GM18951 (cell line): ENCODE results near the gene PCSK1.

Experiments used
- POLR2A ChIP-seq: IDR thresholded peaks from 4 replicates; pipeline ENCODE4 v1.6.1; 2011; ENCODE audit warnings: mild to moderate bottlenecking; ENCODE audit not compliant: insufficient read length, insufficient read depth; ENCODE audit errors: extremely low read depth
- in situ Hi-C: fragments of 300-500 bp; cut with MboI; formaldehyde crosslinking; loops from one replicate; pipeline ENCODE4 v1.12.0; 2022; ENCODE audit warnings: low sequenced_read_pairs, mixed read lengths, inconsistent platforms; ENCODE audit not compliant: unreplicated experiment

Gene PCSK1

DNA sequence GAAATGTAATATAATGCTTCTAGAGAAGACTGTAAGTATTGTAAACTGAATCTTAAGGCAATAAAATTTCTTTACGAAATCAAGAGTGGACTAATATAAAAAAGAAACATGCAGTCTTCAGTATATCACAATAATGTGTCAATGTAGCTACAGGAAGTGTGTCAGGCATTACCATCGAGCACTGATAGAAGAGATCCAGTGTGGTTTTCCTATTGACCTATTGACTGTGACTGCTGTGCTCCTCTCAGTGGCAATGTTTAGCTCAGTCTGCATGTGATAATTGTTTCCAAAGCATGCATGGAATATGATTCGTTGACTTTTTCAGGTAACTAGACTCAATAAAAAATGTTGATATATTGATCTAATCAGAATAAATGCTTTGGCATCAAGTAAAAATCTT, 20.3 kb upstream of the PCSK1 start:
- no peak for TF ChIP-seq POLR2A
- in situ Hi-C loops: no loop called here

DNA sequence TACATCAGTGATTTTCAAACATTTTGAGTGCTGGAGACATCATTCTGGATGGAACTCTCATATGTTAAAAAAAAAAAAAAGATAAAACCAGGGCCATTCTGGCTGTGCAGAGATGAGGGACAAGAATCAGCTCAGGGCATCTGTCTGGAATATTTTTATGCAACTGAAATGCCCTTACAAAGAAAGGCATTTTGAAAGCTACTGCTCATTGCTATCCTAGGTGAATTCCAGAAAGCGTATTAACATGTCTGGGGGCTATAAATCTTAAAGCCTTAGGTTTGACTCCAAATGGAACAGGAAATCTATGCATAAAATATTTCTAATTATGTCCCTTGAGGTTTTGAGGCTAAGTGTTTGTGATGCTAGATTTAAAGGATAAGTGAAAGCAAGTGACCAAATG, 14.9 kb upstream of the PCSK1 start:
- in situ Hi-C loops: loop anchor here (25.0 kb wide), 1 partner anchor 586 kb away; no protein-coding TSS in a partner anchor
- TF ChIP-seq POLR2A: no peak

DNA sequence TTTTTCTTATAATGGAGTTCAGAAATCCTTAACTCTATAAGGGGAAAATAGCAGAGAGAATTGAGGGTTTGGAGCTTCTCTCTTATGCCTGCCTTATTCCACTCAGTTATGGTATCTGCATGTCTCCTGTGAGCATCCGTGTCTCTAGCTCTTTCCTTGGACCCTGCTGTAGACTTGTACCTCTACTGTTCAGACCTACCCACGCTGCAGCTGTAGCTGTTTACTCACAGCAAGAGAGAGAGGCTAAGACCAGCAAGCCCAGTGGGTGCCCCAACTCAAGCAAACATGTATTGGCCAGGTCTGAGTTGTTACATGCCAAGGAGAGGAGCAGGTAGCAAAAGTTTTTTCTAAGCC, 7.1 kb upstream of the PCSK1 start:
- no peak for TF ChIP-seq POLR2A
- in situ Hi-C loops: loop anchor here (25.0 kb wide), 1 partner anchor 578 kb away; no protein-coding TSS in a partner anchor

DNA sequence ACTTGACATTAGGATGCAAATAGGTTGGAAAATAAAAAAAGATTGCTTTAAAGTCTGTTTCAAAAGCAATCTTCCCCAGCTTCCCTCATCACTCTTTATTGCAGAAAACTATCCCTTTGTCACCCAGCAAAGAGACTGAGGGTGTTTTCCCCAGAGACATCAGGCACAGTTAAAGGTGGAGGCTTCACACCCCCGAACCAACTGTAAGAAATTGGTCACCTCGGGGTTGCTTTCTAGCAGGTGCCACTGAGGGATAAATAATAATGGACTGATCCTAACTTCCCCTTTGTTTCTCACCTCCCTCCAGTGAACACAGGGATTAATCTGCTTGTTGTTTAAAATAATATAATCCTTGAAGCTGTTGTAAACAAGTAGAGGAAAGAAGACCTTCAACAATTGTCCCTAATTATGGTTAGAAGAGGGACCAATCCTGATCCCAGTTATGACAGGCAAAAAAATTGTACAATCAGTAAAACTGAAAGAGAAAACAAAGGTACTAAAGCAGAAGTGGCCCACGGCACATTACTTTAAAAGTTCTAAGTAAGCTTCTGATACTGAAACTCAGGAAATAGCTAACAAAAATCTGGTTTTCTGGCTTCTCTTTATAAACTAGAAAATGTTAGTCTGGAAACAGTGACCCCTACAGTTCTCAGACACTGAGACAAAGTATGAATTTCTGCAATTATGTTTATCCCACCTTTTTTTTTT, 6.6 kb upstream of the PCSK1 start:
- no peak for TF ChIP-seq POLR2A
- in situ Hi-C loops: loop anchor here (25.0 kb wide), 1 partner anchor 577 kb away; no protein-coding TSS in a partner anchor

DNA sequence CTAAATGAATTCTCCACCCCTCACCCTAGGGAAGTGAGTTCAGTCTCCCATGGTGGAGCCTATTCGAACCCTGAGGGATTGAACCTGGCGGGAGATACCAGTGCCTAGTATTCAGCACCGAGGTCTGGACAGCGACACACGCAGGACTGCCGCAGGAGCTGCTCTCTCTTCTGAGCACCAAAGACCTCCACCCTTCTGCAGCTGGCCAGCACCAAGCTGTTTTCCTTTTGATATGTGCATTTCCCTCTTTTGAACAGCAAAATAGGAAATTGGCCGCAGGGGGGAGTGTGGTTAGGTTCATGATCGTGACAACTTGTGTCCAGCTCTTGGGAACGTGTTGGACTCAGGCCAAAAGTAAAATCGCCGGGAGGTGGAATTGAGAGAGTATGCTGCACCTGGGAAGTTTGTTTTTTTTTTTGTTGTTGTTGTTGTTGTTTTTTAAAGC, 1.2 kb upstream of the PCSK1 start:
- TF ChIP-seq POLR2A: no peak
- in situ Hi-C loops: loop anchor here (25.0 kb wide), 1 partner anchor 572 kb away; no protein-coding TSS in a partner anchor

DNA sequence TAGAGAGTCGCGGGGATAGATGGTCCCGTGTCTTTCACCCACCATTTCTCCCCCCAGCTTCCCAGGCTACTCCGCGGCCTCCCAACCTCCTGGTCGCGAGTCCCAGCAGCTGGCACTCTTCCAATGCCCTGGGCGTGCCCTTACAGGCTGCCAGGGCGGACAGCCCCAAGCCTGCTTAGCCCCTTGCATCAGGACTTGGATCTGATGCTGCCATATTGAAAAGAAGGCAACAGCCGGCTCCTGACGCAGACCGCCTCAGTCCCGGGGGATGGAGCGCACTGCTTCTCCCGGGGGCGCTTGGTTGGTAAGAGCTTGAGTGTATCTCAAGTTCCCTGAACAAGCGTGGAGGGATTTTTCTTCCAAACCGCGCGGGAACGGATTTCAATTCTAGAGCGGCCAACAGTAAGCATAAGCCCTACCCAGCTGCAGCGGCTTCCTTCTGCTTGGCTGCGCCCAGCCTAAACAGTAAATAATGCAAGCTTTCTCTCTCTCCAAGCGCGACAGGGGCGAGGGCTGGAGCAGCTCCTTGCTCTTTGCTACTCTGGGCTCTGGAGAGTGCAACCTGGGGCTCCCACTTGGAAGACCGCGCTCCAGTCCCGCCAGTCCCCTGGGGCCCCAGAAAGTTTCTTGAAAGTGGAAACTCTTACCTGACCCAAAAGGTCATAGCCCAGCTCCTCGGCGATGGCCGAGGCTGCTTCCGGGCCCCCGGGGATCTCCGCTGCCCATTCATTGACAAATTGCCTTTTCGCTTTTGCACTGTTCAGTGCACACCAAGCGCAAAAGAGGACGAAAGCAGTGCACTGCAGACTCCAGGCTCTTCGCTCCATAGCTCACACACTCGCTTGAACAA, 607 bp downstream of the PCSK1 start:
- in situ Hi-C loops: loop anchor here (25.0 kb wide), 1 partner anchor 570 kb away; no protein-coding TSS in a partner anchor

DNA sequence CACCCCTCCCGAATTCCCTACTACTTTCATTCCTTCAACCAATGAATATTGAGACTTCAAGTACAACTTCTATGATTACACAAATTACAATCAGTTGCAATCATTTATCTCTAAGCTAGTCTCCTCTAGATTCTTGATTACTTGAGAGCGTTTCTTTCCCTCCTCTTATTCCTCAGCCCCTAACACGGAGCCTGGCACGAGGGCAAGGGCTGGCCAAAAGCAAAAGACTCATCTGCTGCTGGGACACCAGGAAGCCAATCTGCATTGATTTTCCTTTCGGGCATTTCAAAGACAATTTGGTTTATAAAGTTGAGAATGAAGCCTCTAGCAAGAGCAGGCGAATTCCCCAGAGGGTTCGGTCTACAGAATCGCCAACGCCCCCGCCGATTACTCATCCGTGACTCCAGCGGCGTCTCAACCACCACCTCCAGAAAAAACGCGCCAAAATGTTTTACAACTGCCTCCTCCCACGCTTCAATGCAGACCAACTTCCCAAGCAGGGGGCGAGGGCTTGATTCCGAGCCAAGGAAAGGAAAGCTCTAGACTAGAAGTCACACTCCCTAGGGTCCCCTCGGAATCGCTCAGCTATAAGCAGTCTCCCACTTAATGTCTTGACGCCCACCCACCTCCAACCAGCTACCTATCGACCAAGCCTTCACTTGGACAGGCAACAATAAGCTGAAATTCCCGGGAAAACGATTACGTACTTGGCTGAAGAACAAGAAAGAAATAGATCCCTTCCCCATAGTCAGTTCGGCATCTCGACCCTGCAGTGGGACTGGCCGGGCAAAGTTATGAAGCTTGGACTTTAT, 1.5 kb downstream of the PCSK1 start:
- in situ Hi-C loops: loop anchor here (25.0 kb wide), 1 partner anchor 569 kb away; no protein-coding TSS in a partner anchor
- no peak for TF ChIP-seq POLR2A

More for the DNA sequence above, 607 bp downstream of the PCSK1 start:
- no peak for TF ChIP-seq POLR2A

DNA sequence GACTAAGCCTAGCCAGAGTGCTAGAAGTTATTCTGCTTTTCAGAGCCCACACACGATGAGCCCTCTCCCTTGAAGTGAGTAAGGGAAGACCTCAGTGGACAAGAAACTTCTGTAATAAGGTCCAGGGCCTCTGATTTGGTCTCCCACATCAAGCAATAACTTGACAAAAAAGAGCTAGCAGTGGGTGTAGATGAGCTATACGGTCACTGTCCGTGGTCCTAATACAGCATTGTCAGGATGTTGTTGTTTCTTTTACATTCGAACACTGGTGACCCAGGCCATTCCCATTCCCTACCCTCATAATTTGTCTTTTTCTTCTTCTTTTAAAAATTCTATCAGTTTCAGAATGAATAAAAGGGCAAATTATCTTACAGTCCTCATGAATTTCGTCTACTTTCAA, 5.2 kb downstream of the PCSK1 start:
- TF ChIP-seq POLR2A: no peak
- in situ Hi-C loops: loop anchor here (25.0 kb wide), 1 partner anchor 566 kb away; no protein-coding TSS in a partner anchor

DNA sequence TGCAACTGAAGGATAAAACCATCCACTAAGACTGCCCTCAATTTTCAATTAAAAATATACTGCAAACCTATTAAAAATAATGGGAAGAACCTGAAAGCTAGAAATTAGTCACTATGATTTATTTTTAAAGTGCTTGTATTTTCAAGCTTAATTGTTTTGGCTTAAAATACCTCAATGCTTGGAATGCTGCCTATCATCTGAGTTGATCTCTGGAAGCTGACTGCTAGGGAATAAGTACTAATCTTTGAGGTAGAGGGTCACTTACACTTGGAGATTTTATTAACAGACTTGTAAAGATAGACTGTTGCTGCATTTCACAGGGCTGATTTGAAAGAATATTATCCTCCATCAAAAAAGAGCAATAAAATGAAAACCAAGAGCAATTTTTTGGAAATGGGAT, 6.2 kb downstream of the PCSK1 start:
- TF ChIP-seq POLR2A: no peak
- in situ Hi-C loops: loop anchor here (25.0 kb wide), 1 partner anchor 565 kb away; no protein-coding TSS in a partner anchor

DNA sequence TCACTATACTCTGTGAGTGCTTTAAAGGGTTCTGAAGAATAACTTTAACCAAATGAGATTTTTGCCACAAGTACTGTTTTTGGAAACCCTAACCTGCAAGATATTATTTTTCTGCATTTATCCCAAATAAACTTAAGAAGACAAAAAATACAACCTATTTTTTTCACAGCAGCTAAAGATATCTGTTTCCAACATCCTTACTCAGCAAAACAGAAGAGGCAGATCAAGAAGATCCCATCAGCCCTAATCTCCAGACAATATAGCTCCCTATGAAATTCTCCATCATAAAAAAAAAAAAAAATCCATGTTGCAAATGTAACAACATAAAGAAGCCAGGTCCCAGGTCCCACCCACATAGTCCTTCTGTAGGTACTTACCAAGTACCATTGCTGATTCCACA, 7.6 kb downstream of the PCSK1 start:
- in situ Hi-C loops: loop anchor here (25.0 kb wide), 1 partner anchor 563 kb away; no protein-coding TSS in a partner anchor
- TF ChIP-seq POLR2A: no peak

DNA sequence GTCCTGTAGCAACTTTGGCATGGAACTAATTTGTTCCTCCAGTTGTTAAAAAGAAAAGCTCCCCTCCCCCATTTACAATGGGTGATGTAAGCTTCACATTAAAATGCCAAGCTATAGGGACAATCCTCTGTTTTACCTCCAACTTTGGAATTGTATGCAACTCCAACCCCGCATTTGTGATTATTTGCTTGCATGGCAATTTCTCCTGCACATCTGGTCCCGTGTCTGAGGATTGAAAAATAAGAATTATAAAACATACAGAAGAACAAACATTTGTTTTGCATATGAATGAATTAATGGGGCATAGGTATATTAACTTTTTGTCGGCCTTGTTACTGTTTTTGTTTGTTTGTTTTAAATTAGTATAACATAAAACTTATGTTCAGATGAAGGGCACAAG, 17.2 kb downstream of the PCSK1 start:
- no peak for TF ChIP-seq POLR2A
- in situ Hi-C loops: no loop called here

DNA sequence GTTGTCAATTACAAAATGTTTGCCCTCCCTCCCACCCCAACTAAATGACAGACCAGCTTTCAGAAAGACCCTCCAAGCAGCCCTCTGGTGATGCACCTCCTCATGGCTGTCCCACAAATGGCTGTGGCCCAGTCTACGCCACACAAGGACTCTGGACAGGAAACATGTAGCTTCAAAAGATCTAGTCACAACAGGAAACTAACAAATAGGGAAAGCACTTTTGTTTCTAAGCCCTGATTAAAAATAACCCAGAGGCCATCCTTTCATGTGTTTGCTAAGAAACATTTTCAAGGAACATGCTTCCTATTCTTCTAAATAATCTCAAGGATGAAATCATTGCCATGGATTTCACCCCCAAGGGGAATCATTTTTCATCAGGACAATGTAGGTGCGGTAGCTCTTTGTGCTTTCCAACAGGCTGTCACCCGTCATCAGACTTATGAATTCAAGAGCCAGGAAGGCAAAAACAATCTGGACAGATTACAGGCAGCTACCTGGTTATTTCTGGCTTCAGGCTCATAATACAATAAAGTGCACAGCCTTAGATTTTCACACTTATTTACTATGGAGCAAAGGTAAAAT, 20.1 kb downstream of the PCSK1 start:
- no peak for TF ChIP-seq POLR2A
- in situ Hi-C loops: no loop called here
